Measurements from ENCODE around the gene CHAF1A.
A peak's percentile ranks its signal among the peaks of the same experiment; 100 is the strongest.

Gene CHAF1A

GRCh38 chr19:4391701-4392483 is 10.5 kb upstream of the CHAF1A start:
- DNase-seq (ENCODE audit: low read depth in 1 of 2, low spot score in 1 of 2): peak in 1 of 2 experiments; percentile 57
- TF ChIP-seq JUND (IDR thresholded peaks at IDR 0.05; ENCODE audit: low read depth): no peak
- in situ Hi-C loops (cut with HindIII; ENCODE audit: low pct_unique_long_range_greater_than_20kb, low sequenced_read_pairs): no loop called here

GRCh38 chr19:4393947-4394590 is 8.4 kb upstream of the CHAF1A start:
- in situ Hi-C loops (cut with HindIII; ENCODE audit: low pct_unique_long_range_greater_than_20kb, low sequenced_read_pairs): no loop called here
- DNase-seq (ENCODE audit: low read depth in 1 of 2, low spot score in 1 of 2): no peak
- no peak for TF ChIP-seq JUND (IDR thresholded peaks at IDR 0.05; ENCODE audit: low read depth)

- no peak for DNase-seq (ENCODE audit: low read depth in 1 of 2, low spot score in 1 of 2)
- in situ Hi-C loops (cut with HindIII; ENCODE audit: low pct_unique_long_range_greater_than_20kb, low sequenced_read_pairs): no loop called here
- no peak for TF ChIP-seq JUND (IDR thresholded peaks at IDR 0.05; ENCODE audit: low read depth)
These were observed 5.3 kb upstream of the CHAF1A start for GRCh38 chr19:4396949-4397783.

GRCh38 chr19:4399812-4400134 is 2.7 kb upstream of the CHAF1A start:
- in situ Hi-C loops (cut with HindIII; ENCODE audit: low pct_unique_long_range_greater_than_20kb, low sequenced_read_pairs): no loop called here
- no peak for DNase-seq (ENCODE audit: low read depth in 1 of 2, low spot score in 1 of 2)
- no peak for TF ChIP-seq JUND (IDR thresholded peaks at IDR 0.05; ENCODE audit: low read depth)

- TF ChIP-seq JUND (IDR thresholded peaks at IDR 0.05; ENCODE audit: low read depth): no peak
- in situ Hi-C loops (cut with HindIII; ENCODE audit: low pct_unique_long_range_greater_than_20kb, low sequenced_read_pairs): no loop called here
- peak in 1 of 2 experiments; percentile 91 for DNase-seq (ENCODE audit: low read depth in 1 of 2, low spot score in 1 of 2)
These were observed 2.1 kb upstream of the CHAF1A start, which contains the start of gene SH3GL1 for GRCh38 chr19:4400135-4400936. SH3GL1 (minus strand) TSS chr19:4400547; CDS start chr19:4400368, 179 bp downstream.

- no peak for TF ChIP-seq JUND (IDR thresholded peaks at IDR 0.05; ENCODE audit: low read depth)
- no peak for DNase-seq (ENCODE audit: low read depth in 1 of 2, low spot score in 1 of 2)
- in situ Hi-C loops (cut with HindIII; ENCODE audit: low pct_unique_long_range_greater_than_20kb, low sequenced_read_pairs): no loop called here
These were observed 670 bp upstream of the CHAF1A start for GRCh38 chr19:4401769-4402170.

GRCh38 chr19:4403005-4403761 is 743 bp downstream of the CHAF1A start:
- in situ Hi-C loops (cut with HindIII; ENCODE audit: low pct_unique_long_range_greater_than_20kb, low sequenced_read_pairs): no loop called here
- TF ChIP-seq JUND (IDR thresholded peaks at IDR 0.05; ENCODE audit: low read depth): no peak
- no peak for DNase-seq (ENCODE audit: low read depth in 1 of 2, low spot score in 1 of 2)

GRCh38 chr19:4405977-4406376 is 3.5 kb downstream of the CHAF1A start:
- TF ChIP-seq JUND (IDR thresholded peaks at IDR 0.05; ENCODE audit: low read depth): no peak
- DNase-seq (ENCODE audit: low read depth in 1 of 2, low spot score in 1 of 2): no peak
- in situ Hi-C loops (cut with HindIII; ENCODE audit: low pct_unique_long_range_greater_than_20kb, low sequenced_read_pairs): no loop called here

- no peak for DNase-seq (ENCODE audit: low read depth in 1 of 2, low spot score in 1 of 2)
- TF ChIP-seq JUND (IDR thresholded peaks at IDR 0.05; ENCODE audit: low read depth): no peak
- in situ Hi-C loops (cut with HindIII; ENCODE audit: low pct_unique_long_range_greater_than_20kb, low sequenced_read_pairs): no loop called here
These were observed 4.2 kb downstream of the CHAF1A start for GRCh38 chr19:4406626-4407025.

- in situ Hi-C loops (cut with HindIII; ENCODE audit: low pct_unique_long_range_greater_than_20kb, low sequenced_read_pairs): no loop called here
- TF ChIP-seq JUND (IDR thresholded peaks at IDR 0.05; ENCODE audit: low read depth): no peak
- DNase-seq (ENCODE audit: low read depth in 1 of 2, low spot score in 1 of 2): no peak
These were observed 6.9 kb downstream of the CHAF1A start for GRCh38 chr19:4409123-4409933.

- TF ChIP-seq JUND (IDR thresholded peaks at IDR 0.05; ENCODE audit: low read depth): no peak
- no peak for DNase-seq (ENCODE audit: low read depth in 1 of 2, low spot score in 1 of 2)
- in situ Hi-C loops (cut with HindIII; ENCODE audit: low pct_unique_long_range_greater_than_20kb, low sequenced_read_pairs): no loop called here
These were observed 11.1 kb downstream of the CHAF1A start for GRCh38 chr19:4413588-4413987.

All from T47D (cell line).